ENCODE measurements around the gene ARF3. TPM values are rescaled to one million over a fixed set of nuclear protein-coding genes. Genes with fewer than 3 reads are reported as not detected.

Gene ARF3
- total and polyA plus RNA-seq, 9 of the 15 experiments (the other 6 are each of a cell fraction or from before 2014, with no cell fraction given) = 5.9 to 170 (median 64.4) TPM

DNA sequence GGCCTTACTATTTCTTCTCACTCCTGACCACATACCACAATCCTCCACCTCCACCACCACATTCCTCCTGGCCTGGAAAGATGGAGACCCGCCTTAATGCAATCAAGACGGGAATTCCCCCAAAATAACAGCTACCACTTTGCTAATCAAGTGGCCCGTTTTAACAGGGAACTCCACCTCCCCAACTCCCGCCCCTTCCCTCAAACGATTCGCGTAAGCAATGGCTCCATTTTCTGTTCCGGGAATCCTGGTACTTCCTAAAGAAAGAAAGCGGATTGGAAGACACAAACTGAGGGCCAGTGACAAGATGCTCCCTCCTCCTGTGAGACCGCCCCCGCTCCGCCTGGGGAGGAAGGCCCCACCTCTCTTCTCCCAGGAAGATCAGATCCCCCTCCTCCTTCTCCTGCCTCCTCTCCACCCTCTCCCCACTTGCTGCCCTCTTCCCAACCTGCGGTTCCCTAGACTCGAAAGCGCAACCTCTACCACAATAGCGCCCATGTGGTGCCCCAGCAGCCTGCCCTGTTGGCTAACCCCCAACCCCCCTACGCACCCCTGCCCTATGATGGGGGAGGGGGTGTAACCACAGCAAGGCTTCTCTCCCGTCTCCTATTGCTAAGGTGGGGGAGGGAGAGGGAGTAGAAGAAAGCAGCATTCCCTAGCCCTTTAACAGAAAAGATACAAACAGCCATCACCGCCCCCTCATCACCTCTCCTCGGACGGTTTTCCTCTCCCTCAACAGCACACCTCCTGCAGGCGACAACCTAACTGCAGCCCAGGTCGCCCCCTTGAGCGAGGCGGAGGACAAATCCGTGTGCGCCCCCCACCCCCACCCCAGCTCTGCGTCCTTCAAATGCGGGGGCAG lies 777 bp downstream of the ARF3 start (continued):
- 0 out of 2 replicates have a peak, but pooled peaks have one; percentile 27 for TF ChIP-seq ESRRA (IDR thresholded peaks at IDR 0.05; ENCODE audit: borderline replicate concordance, low read depth)
- peak; percentile 11; the same call in 1 of the 2 replicates for TF ChIP-seq CC2D1A (IDR thresholded peaks at IDR 0.05)
- peak; percentile 58; the same call in 1 of the 2 replicates for TF ChIP-seq ELF1 (tag; IDR thresholded peaks at IDR 0.05)
- TF ChIP-seq, protein P1, sequence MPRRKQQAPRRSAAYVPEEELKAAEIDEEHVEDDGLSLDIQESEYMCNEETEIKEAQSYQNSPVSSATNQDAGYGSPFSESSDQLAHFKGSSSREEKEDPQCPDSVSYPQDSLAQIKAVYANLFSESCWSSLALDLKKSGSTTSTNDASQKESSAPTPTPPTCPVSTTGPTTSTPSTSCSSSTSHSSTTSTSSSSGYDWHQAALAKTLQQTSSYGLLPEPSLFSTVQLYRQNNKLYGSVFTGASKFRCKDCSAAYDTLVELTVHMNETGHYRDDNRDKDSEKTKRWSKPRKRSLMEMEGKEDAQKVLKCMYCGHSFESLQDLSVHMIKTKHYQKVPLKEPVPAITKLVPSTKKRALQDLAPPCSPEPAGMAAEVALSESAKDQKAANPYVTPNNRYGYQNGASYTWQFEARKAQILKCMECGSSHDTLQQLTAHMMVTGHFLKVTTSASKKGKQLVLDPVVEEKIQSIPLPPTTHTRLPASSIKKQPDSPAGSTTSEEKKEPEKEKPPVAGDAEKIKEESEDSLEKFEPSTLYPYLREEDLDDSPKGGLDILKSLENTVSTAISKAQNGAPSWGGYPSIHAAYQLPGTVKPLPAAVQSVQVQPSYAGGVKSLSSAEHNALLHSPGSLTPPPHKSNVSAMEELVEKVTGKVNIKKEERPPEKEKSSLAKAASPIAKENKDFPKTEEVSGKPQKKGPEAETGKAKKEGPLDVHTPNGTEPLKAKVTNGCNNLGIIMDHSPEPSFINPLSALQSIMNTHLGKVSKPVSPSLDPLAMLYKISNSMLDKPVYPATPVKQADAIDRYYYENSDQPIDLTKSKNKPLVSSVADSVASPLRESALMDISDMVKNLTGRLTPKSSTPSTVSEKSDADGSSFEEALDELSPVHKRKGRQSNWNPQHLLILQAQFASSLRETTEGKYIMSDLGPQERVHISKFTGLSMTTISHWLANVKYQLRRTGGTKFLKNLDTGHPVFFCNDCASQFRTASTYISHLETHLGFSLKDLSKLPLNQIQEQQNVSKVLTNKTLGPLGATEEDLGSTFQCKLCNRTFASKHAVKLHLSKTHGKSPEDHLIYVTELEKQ (CRISPR knock-in tag; IDR thresholded peaks at IDR 0.05) = no peak
- 0 out of 2 replicates have a peak, but pooled peaks have one; percentile 17 for TF ChIP-seq NCOR1 (IDR thresholded peaks at IDR 0.05)
- peak; percentile 56 for TF ChIP-seq DPF2 (IDR thresholded peaks at IDR 0.05)
- peak in 1 of 2 experiments; percentile 57; a peak in 1 of 4 replicates for TF ChIP-seq HDAC1 (IDR thresholded peaks at IDR 0.05)
- TF ChIP-seq, protein P2, sequence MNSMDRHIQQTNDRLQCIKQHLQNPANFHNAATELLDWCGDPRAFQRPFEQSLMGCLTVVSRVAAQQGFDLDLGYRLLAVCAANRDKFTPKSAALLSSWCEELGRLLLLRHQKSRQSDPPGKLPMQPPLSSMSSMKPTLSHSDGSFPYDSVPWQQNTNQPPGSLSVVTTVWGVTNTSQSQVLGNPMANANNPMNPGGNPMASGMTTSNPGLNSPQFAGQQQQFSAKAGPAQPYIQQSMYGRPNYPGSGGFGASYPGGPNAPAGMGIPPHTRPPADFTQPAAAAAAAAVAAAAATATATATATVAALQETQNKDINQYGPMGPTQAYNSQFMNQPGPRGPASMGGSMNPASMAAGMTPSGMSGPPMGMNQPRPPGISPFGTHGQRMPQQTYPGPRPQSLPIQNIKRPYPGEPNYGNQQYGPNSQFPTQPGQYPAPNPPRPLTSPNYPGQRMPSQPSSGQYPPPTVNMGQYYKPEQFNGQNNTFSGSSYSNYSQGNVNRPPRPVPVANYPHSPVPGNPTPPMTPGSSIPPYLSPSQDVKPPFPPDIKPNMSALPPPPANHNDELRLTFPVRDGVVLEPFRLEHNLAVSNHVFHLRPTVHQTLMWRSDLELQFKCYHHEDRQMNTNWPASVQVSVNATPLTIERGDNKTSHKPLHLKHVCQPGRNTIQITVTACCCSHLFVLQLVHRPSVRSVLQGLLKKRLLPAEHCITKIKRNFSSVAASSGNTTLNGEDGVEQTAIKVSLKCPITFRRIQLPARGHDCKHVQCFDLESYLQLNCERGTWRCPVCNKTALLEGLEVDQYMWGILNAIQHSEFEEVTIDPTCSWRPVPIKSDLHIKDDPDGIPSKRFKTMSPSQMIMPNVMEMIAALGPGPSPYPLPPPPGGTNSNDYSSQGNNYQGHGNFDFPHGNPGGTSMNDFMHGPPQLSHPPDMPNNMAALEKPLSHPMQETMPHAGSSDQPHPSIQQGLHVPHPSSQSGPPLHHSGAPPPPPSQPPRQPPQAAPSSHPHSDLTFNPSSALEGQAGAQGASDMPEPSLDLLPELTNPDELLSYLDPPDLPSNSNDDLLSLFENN (IDR thresholded peaks at IDR 0.05; ENCODE audit: low read depth in 2 of 2, low read length in 2 of 2) = no peak
- peak; percentile 55; the same call in 1 of the 2 replicates for TF ChIP-seq ELF4 (CRISPR knock-in tag; IDR thresholded peaks at IDR 0.05)
- TF ChIP-seq EP300 (IDR thresholded peaks at IDR 0.05; ENCODE audit: low read length) = no peak
- TF ChIP-seq JUNB (CRISPR knock-in tag; conservative IDR thresholded peaks at IDR 0.05) = 0 out of 2 replicates have a peak, but pooled peaks have one; percentile 22
- 0 out of 2 replicates have a peak, but pooled peaks have one; percentile 39 for TF ChIP-seq TGIF2 (CRISPR knock-in tag; IDR thresholded peaks at IDR 0.05)
- TF ChIP-seq EP400 (IDR thresholded peaks at IDR 0.05) = peak; percentile 35; the same call in 1 of the 2 replicates
- TF ChIP-seq CREB1 (IDR thresholded peaks at IDR 0.05) = no peak
- TF ChIP-seq CREB1 (CRISPR knock-in tag; IDR thresholded peaks at IDR 0.05) = 0 out of 2 replicates have a peak, but pooled peaks have one; percentile 4
- TF ChIP-seq ASH1L (IDR thresholded peaks at IDR 0.05; ENCODE audit: borderline replicate concordance, low read depth, partially characterized antibody) = peak; percentile 18
- TF ChIP-seq BMI1 (IDR thresholded peaks at IDR 0.05; ENCODE audit: low read length) = no peak
- TF ChIP-seq JUN (IDR thresholded peaks at IDR 0.05; ENCODE audit: borderline replicate concordance, low read depth, low read length) = no peak
- TF ChIP-seq JUN (CRISPR knock-in tag; IDR thresholded peaks at IDR 0.05; ENCODE audit: borderline replicate concordance) = 0 out of 2 replicates have a peak, but pooled peaks have one; percentile 74
- TF ChIP-seq, protein P3, sequence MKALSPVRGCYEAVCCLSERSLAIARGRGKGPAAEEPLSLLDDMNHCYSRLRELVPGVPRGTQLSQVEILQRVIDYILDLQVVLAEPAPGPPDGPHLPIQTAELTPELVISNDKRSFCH (CRISPR knock-in tag; IDR thresholded peaks at IDR 0.05) = no peak
- TF ChIP-seq, protein P3 (tag; IDR thresholded peaks at IDR 0.05) = no peak
- TF ChIP-seq ZNF583 (CRISPR knock-in tag; IDR thresholded peaks at IDR 0.05) = no peak

Measured in K562 (cell line).